ENCODE measurements around the gene SPHK1.

SPHK1 gene

DNA sequence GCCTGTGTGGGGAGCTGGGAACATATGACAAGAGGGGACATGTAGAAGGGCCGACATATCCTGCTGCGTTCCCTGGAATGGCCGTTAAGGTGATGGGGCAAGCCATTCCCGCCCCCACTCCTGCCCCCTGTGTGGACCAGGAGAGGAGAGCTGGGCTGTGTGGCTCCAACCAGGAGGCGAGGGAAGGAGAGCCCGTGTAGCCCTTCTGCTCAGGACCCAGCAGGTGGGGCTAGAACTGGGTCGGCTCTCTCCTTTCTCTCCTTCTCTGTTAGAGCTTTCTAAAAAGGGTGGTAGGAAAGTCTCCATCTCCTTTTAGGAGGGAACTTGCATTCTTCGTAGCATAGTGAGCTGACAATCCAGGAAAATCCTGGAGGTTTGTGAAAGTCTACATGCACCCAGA, 12.8 kb downstream of the SPHK1 start:
- Histone ChIP-seq H3K27ac (no peak overlapping the region), H3K4me3 (no peak overlapping the region)
- TF ChIP-seq, protein P1, sequence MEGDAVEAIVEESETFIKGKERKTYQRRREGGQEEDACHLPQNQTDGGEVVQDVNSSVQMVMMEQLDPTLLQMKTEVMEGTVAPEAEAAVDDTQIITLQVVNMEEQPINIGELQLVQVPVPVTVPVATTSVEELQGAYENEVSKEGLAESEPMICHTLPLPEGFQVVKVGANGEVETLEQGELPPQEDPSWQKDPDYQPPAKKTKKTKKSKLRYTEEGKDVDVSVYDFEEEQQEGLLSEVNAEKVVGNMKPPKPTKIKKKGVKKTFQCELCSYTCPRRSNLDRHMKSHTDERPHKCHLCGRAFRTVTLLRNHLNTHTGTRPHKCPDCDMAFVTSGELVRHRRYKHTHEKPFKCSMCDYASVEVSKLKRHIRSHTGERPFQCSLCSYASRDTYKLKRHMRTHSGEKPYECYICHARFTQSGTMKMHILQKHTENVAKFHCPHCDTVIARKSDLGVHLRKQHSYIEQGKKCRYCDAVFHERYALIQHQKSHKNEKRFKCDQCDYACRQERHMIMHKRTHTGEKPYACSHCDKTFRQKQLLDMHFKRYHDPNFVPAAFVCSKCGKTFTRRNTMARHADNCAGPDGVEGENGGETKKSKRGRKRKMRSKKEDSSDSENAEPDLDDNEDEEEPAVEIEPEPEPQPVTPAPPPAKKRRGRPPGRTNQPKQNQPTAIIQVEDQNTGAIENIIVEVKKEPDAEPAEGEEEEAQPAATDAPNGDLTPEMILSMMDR (IDR thresholded peaks at IDR 0.05), result no peak
- DNase-seq (ENCODE audit: low spot score), result no peak

DNA sequence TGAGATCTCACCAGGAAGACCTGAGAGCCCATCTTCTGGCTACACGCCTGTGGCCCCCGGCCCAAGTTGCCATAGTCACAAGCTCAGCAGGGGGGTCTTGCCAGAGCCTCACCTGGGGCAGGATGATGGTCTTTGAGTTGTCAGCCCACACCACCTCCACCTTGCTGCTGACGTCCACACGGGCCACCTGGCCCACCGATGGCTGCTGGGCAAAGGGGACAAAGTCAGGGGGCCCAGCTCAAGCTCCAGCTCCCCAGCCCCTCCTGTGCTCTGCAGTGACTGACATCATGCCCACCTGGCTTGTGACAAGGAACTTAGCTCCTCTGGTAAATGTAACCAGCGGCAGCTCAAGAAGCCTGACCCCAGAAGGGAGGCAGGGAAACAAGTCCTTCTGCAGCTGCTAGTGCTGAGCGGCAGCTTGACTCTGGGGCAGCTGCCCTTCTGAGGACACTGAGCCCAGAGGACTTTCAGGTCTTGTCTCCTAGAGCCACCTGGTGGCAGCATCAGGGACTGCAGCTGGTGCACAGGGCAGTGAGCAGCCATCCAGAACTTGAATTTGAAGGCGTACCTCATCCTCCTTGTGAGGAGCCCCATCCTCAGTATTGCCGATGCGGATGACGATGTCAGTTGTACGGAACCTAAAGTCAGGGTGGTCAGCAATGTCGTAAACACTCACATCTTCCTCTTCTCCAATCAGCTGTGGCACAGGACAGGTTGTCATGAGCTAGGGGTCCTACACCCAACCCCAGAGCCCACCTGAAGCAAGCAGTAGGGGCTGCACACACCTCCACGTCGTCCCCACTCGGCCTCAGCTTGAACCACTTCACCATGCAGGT, 13.5 kb downstream of the SPHK1 start:
- peak; percentile 88 for DNase-seq (ENCODE audit: low spot score)
- H3K27ac ChIP-seq, result no peak overlapping the region
- no peak overlapping the region for H3K4me3 ChIP-seq
- TF ChIP-seq, protein P1 (IDR thresholded peaks at IDR 0.05), result peak; percentile 98

DNA sequence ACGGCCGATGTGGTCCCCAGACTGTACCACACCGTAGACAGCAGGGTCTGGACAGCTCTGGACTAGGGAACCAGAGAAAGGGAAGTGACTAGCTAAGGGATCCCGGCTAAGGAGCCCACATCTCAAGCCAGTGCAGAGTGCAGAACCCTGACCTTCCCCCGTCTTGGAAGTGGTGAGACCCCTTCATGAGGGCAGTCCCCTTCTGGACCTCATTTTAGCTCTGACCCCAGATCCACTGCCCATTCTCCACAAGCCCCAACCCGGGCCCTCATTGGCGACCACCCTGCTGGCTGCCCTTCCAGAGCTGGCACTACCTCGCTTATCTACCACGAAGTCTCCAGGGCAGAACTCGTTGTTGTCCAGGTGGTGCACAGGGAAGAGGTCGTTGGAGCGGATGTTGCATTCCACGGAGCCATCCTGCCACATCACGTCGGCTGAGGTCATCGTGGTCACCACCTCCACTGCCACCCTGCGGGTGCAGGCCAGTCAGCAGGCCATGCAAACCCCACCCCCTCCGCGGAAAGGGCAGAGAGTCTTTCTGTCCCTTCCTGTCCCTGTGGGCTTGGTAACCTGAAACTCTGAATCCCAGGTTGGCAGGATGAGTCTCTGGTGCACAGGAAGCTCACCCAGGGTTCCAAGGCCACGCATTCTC, 14.2 kb downstream of the SPHK1 start:
- TF ChIP-seq, protein P1 (IDR thresholded peaks at IDR 0.05), result no peak
- Histone ChIP-seq H3K4me3 (no peak overlapping the region), H3K27ac (no peak overlapping the region)
- DNase-seq (ENCODE audit: low spot score), result no peak

DNA sequence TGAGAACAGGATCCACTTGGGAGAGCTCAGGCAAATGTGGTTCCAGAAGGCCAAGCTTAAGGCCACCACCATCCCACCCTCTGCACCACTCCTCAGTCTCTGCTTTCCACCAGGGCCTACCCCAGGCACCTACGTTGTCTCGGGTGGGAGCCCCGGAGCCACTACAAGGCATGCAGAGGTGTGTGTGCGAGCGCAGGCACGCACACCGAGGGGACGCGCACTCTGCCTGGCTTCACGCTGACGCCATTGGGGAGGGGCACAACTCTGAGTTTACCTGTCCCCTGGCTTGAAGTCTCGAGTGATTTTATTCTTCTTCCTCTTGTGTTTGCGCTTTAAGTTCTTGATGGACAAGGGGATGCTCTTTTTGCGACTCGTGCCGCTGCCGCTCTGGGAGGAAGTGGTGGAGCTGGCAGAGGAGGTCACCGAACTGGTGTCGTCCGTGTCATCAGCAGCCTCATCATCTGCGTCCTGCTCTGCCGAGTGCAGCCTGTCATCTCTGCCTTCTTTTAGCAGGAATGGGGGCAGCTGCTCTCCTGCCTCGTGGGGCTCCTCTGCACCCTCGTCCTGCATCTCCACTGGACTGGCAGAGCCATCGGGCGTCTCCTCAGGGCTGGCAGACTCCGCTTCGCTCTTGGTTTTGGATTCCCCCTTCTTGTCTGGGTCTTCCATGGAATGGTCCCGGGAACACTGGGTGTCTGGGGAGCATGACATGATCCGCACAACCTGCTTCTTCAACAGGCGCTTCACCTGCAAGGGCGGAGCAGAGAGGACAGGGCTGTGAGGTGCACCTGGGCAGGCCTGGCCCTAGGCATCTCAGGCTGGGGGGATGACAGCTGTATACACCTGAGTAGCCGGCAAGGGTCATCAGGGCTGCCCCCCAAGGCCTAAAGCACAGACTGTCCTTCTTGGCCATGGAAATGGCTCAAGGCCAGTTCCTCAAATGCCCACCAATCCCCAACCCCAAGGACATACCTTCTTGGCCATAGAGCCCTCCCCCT, 15.1 kb downstream of the SPHK1 start:
- no peak for DNase-seq (ENCODE audit: low spot score)
- H3K4me3 ChIP-seq, result no peak overlapping the region
- TF ChIP-seq, protein P1 (IDR thresholded peaks at IDR 0.05), result no peak
- H3K27ac ChIP-seq, result no peak overlapping the region

DNA sequence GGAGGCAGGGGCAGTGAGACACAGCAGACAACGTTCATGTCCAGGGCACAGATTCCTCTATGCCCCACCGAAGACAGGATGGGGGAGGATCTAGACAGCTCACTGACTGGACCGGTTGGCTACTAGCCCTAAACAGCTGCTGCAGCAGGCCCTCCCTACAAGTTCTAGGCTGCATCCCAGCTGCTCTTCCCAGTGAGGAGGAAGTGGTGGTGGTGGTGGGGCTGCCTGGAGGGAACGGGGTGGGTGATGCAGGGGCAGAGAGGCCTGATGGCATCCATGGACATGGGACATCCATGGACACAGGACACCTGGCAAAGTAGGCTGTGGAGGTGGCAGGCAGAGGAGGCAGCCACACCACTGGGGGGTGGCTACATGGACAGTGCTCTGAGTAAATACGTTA, 18.3 kb downstream of the SPHK1 start:
- TF ChIP-seq, protein P1 (IDR thresholded peaks at IDR 0.05), result no peak
- H3K27ac ChIP-seq, result no peak overlapping the region
- H3K4me3 ChIP-seq, result no peak overlapping the region
- DNase-seq (ENCODE audit: low spot score), result no peak

DNA sequence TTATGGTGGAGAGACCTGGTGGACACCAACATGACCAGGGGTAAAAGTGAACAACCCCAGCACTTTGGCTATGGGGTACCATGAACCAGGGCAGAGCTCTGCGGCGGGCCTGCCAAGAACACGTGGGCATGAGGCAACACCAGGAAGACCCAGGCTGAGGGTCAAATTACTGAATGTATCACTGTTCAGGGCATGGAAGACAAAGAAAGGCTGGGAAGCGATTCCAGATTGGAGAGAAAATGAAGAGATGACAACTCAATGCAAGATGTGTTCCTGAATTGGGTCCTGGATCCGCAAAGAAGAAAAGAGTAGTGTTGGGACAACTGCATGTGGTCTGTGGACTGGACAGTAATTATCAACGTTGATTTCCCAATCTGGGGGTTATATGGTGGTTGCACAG, 19.8 kb downstream of the SPHK1 start:
- TF ChIP-seq, protein P1 (IDR thresholded peaks at IDR 0.05), result no peak
- H3K4me3 ChIP-seq, result no peak overlapping the region
- no peak overlapping the region for H3K27ac ChIP-seq
- DNase-seq (ENCODE audit: low spot score), result no peak
